GM20431 (cell line): ENCODE results near the gene TMEM131.

Experiments used
- in situ Hi-C: fragments of 300-500 bp; cut with MseI, MboI; formaldehyde crosslinking; loops from one replicate; pipeline ENCODE4 v1.15.0; 2020; ENCODE audit warnings: low sequenced_read_pairs; ENCODE audit not compliant: unreplicated experiment

Gene TMEM131

GRCh38 chr2:98020992-98021713 lies 25.4 kb upstream of the TMEM131 start:
- in situ Hi-C loops = no loop called here

DNA sequence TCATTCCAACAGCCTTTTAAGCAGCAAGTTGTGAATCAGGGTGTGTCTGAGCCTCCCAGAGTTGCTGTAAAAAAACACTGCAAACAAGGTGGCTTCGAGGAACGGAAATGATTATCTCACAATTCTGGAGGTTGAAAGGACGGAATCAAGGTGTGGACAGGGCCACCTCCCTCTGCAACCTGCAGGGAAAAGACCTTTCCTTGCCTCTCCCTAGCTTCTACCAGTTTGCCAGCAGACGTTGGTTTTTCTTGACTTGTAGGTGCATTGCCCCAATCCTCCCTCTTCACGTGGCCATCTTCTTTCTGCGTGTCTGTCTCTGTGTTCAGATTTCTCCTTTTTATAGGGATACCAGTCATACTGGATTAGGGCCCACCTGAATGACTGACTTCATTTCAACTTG lies 24.8 kb upstream of the TMEM131 start:
- in situ Hi-C loops = no loop called here

- in situ Hi-C loops = no loop called here
Measured at GRCh38 chr2:98016908-98017670, 21.3 kb upstream of the TMEM131 start.

DNA sequence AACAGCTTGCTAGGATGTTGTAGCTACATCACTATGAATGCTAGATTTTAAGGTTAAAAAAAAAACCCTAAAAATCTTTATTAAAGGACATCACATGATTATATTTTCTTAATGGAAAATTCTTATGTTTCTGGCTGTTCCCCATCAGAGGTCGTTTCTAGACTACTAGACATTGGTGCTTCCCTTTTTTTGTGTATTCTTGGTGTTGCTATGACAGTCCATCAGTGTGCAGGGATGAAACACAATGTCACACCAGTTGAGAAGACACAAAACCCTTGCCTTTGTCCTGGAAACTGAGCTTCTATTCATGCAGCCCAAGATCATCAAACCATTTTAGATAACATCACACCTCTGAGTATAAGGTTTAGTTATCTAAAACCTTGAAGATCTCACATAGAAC lies 19.9 kb upstream of the TMEM131 start:
- in situ Hi-C loops = no loop called here

DNA sequence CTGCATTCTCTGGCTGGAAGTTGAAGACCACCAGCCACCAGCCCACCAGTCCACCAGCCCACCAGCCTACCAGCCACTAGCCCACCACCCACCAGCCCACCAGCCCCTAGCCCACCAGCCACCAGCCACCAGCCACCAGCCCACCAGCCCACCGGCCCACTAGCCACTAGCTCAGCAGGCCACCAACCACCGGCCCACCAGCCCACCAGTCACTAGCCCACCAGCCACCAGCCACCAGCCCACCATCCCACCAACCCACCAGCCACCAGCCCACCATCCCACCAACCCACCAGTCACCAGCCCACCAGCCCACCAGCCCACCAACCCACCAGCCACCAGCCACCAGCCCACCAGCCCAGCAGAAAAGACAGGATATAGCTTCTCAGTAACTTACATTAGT lies 18.6 kb upstream of the TMEM131 start:
- in situ Hi-C loops = no loop called here

DNA sequence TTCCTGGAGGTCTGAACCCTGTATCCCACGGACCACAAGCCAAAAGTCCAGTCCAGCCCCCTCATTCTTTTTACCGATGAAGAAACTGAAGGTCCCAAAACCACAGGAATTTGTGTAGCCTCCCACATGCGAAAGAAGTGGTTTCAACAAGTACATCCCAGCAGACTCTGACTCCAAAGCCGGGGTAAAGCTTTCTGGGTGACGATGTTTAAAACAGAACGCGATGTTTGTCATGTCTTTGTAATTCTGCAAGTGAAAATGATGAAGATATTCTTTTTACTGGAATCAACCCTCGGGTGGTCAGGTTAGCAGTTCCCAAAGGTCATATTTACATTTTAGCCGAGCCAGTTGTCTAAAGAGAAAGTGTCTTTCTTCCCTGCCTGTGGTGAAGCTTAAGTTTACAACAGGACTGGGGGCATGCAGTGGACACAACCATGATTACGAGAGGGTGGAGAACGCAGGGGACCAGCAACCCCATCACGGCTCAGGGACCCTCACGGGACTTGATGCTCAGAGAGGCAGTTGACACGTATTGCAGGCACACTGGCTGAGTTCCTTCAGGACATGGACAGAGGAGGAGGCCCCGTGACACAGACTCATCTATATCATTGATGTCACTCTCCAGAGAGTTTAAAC lies 17.8 kb upstream of the TMEM131 start:
- in situ Hi-C loops = no loop called here

GRCh38 chr2:98012561-98012991 lies 16.8 kb upstream of the TMEM131 start:
- in situ Hi-C loops = no loop called here

DNA sequence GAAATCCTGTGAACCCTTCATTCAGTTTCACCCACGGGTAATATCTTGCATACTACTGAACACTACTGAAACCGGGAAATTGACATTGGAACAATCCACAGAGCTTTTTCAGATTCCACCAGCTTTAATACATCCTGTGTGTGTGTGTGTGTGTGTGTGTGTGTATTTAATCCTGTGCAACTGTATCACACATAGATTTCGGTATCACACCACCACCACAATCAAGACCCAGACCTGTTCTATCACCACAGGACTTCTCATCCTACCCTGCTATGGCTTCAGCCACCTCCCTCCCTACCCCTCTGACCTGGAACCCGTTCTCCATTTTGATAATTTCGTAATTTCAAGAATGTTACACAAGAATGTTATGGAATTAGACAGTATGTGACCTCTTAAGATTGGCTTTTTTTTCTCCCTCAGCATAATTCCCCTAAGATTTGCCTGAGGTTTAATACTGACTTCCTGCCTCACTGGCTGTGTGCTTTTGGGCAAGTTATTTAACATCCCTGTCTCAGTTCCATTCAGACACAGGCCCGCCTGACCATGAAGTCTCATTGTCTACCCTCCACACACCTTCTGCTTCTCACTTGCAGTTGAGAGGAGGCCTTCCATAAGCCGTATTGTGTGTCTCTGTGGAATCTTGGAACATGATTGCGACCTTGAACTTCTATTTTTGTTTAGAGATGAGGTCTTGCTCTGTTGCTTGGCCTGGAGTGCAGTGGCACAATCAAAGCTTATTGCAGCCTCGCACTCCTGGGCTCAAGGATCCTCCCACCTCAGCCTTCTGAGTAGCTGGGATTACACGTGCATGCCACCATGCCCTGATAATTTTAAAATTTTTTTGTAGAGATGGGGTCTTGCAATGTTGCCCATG lies 14.4 kb upstream of the TMEM131 start:
- in situ Hi-C loops = no loop called here

GRCh38 chr2:98008415-98008814 lies 12.7 kb upstream of the TMEM131 start:
- in situ Hi-C loops = no loop called here

- in situ Hi-C loops = no loop called here
Measured at GRCh38 chr2:98006378-98006777, 10.6 kb upstream of the TMEM131 start.

- in situ Hi-C loops = no loop called here
Measured at GRCh38 chr2:98004613-98005012, 8.9 kb upstream of the TMEM131 start.

DNA sequence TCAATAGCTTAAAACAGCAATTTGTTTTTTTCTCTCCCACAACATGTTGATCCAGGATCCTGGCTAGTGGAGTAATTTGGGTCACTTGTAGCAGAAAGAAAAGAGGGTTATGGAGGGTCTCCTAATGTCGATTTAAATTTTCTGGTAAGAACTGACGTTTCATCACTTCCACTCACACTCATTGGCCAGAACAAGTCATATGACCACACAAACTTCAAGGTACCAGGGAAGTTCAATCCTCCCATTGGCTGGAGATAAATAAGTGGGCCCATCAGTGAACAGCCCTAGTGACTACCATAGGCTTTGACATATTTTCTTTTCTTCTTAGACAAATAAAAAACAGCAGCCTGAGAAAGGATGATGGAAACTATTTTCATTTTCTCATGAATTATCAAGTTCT lies 8.3 kb upstream of the TMEM131 start:
- in situ Hi-C loops = no loop called here

- in situ Hi-C loops = no loop called here
Measured at GRCh38 chr2:97999536-97999935, 3.8 kb upstream of the TMEM131 start.

GRCh38 chr2:97998431-97999005 lies 2.8 kb upstream of the TMEM131 start:
- in situ Hi-C loops = no loop called here

GRCh38 chr2:97997784-97998392 lies 2.1 kb upstream of the TMEM131 start:
- in situ Hi-C loops = no loop called here

- in situ Hi-C loops = no loop called here
Measured at GRCh38 chr2:97996679-97997078, 931 bp upstream of the TMEM131 start.

DNA sequence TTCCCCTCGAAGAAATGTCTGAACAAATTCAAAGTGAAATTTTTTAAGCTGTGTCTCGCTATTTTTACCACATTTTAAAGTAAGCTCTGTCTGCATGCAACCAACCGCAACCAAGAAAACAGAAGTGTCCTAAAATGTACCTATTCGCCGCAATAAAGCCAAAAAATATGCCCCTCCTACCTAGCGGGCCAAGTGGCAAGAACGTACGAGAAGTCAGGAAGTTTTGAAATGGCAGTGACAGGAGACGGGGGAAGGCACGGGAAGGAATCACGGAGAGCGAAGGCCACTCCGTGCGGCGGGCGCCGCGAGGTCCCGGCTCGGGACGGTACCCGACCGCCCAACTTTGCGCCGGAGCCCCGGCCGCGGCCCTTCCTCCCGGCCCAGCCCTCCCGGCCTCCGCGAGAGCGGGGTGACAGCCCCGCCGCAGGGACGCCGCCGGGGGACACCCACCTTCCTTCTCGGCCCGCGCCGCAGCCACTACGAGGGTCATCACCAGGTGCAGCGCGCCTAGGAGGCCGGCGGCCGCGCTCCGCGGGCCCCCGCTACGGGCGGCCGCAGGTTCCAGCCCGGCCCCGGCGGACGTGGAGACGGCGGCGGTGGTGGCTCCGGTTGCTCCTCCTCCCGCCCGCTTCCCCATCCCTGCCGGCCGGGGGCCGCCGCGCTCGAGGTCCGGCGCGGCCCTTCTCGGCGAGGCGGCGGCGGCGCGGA lies 568 bp downstream of the TMEM131 start:
- in situ Hi-C loops = no loop called here

DNA sequence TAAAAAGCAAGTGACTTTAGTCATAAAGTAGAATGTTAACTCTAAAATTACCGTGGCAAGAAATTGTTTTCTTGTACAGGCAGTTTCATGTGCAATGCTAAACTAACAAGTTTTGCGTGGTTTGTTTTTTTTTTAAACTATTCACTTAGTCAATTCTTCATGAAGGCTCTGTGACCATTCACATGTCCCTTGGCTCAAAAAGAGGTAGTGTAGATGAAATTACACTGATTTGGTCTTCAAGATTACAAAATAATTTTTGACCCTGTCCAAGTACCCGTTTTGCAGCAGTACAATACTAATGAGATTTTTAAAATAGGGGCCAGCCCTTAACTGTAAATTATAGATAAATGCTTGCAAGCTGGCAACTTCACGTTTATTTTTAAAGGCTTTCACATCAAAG lies 1.3 kb downstream of the TMEM131 start:
- in situ Hi-C loops = no loop called here

DNA sequence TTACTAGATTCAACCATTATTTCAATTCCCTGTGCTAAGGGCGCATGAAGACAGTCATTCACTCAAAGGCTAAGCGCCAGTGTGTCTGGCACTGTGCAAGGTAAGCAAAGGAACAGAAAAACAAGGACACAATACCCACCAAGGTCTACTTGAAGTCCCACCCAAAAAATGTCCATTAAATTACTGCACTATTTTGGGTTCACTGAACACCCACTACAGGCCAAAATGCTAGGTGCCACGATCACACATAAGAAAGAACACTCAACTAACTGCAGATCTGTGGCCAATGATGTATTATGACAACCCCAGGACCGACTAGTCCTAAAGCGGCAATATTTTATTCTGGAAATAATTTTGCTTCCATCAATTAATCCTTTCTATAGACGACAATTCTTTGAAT lies 1.8 kb downstream of the TMEM131 start:
- in situ Hi-C loops = no loop called here
